Omental fat pad (tissue), 4 donors: Measurements from ENCODE around the gene HSPB8. TPM values are rescaled to one million over a fixed set of nuclear protein-coding genes. Genes with fewer than 3 reads are reported as not detected.

Experiments
- ATAC-seq: fragments of 150-250 bp; one replicate; pipeline ENCODE4 v1.9.1; 2016; ENCODE audit warnings: mild to moderate bottlenecking, moderate library complexity; ENCODE audit not compliant: low FRiP score
- DNase-seq: peaks from one replicate; pipeline ENCODE4 v3.0.0-alpha.2; 2019; ENCODE audit warnings: low spot score
- CTCF ChIP-seq, 3 donors: fragments of 450-650 bp; IDR thresholded peaks; one replicate each; pipeline ENCODE4 v1.5.1; 2016 to 2017; ENCODE audit warnings: antibody characterized with exemption in 3 of 3, mild to moderate bottlenecking in 3 of 3, moderate library complexity in 2 of 3
- total RNA-seq, 4 donors: library from RNA; depleted of rRNA; stranded (reverse); fragments of >200 nt; gene quantifications; one replicate each; pipeline ENCODE4 v1.1.0, GENCODE V29; 2016

Gene HSPB8
- 100 to 1,000 TPM in 2 of 4 donors, 10 to 100 TPM in 2; 32.7 to 136 (median 72.3) TPM for total RNA-seq

GRCh38 chr12:119178544-119179334 is at the start of gene HSPB8:
Gene HSPB8 (plus strand): TSS chr12:119178931. CDS start chr12:119179313, 382 bp downstream.
- TF ChIP-seq CTCF (IDR thresholded peaks at IDR 0.05) = no peak
- ATAC-seq = peak; percentile 80
- peak; percentile 57 for DNase-seq

- TF ChIP-seq CTCF (IDR thresholded peaks at IDR 0.05) = no peak
- ATAC-seq = no peak
- no peak for DNase-seq
Observed at GRCh38 chr12:119129827-119130434, 48.8 kb upstream of the HSPB8 start.

- no peak for ATAC-seq
- no peak for TF ChIP-seq CTCF (IDR thresholded peaks at IDR 0.05)
Observed at GRCh38 chr12:119130523-119130922, 48.2 kb upstream of the HSPB8 start.

GRCh38 chr12:119134284-119135072 is 44.3 kb upstream of the HSPB8 start:
- DNase-seq = no peak
- no peak for ATAC-seq
- TF ChIP-seq CTCF (IDR thresholded peaks at IDR 0.05) = no peak

More at GRCh38 chr12:119130523-119130922, 48.2 kb upstream of the HSPB8 start:
- DNase-seq = no peak

- no peak for TF ChIP-seq CTCF (IDR thresholded peaks at IDR 0.05)
- no peak for DNase-seq
- ATAC-seq = no peak
Observed at GRCh38 chr12:119136811-119137410, 41.8 kb upstream of the HSPB8 start.

- ATAC-seq (no peak), DNase-seq (no peak)
- no peak for TF ChIP-seq CTCF (IDR thresholded peaks at IDR 0.05)
Observed at GRCh38 chr12:119139448-119139847, 39.3 kb upstream of the HSPB8 start.
